Epithelial cell of esophagus (primary cell): ENCODE data around the gene ATP2B3.

Source experiments
- DNase-seq: peaks from one replicate; pipeline ENCODE4 v3.0.0; 2010; ENCODE audit warnings: low read depth
- H3K4me3 ChIP-seq: 2 replicates; pipeline ENCODE4 v1.5.1; 2011; ENCODE audit warnings: mild to moderate bottlenecking, low read length, control low read depth
- TF ChIP-seq, protein P1 (sequence below): IDR thresholded peaks from 2 replicates; pipeline ENCODE4 v1.5.1; 2011; ENCODE audit warnings: low read depth, mild to moderate bottlenecking, low read length, control low read depth, inconsistent platforms; ENCODE audit not compliant: insufficient read depth; ENCODE audit errors: missing control alignments

The ATP2B3 gene

GRCh38 chrX:153474266-153474665, 43.2 kb upstream of the ATP2B3 start:
- TF ChIP-seq, protein P1, sequence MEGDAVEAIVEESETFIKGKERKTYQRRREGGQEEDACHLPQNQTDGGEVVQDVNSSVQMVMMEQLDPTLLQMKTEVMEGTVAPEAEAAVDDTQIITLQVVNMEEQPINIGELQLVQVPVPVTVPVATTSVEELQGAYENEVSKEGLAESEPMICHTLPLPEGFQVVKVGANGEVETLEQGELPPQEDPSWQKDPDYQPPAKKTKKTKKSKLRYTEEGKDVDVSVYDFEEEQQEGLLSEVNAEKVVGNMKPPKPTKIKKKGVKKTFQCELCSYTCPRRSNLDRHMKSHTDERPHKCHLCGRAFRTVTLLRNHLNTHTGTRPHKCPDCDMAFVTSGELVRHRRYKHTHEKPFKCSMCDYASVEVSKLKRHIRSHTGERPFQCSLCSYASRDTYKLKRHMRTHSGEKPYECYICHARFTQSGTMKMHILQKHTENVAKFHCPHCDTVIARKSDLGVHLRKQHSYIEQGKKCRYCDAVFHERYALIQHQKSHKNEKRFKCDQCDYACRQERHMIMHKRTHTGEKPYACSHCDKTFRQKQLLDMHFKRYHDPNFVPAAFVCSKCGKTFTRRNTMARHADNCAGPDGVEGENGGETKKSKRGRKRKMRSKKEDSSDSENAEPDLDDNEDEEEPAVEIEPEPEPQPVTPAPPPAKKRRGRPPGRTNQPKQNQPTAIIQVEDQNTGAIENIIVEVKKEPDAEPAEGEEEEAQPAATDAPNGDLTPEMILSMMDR, result no peak
- DNase-seq, result no peak
- H3K4me3 ChIP-seq, result no peak overlapping the region

- peak; percentile 36 for DNase-seq
- TF ChIP-seq, protein P1, result no peak
- peak overlapping the region; percentile 5 for H3K4me3 ChIP-seq
These were observed 42.7 kb upstream of the ATP2B3 start for GRCh38 chrX:153474718-153475117.

- no peak overlapping the region for H3K4me3 ChIP-seq
- TF ChIP-seq, protein P1, result no peak
- DNase-seq, result no peak
These were observed 42.2 kb upstream of the ATP2B3 start for GRCh38 chrX:153475271-153475670.

DNA sequence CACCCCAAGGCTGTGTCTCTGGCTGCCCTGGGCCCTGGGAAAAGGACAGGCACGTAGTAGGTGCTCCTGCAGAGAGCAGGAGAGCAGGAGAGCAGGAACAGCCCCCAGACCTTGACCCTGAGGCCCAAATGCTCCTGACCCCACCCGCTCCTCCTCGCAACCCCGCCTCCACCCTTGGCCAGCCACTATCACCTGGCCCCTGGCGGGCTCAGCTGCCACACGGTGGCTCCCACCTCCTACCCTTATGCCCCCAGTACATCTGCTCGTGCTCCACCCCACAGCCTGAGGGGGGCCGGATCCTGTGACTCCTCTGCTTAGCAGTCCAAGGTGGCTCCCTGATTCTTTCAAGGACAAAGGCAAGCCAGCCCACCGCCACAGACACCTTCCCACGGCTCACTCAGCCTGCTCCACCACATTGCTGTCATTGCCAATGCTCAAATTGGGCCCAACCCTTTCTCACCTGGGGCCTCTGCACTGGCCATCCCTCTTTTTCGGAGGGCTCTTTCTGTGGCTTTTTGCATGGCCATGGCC, 41.6 kb upstream of the ATP2B3 start:
- no peak for DNase-seq
- TF ChIP-seq, protein P1, result no peak
- no peak overlapping the region for H3K4me3 ChIP-seq

DNA sequence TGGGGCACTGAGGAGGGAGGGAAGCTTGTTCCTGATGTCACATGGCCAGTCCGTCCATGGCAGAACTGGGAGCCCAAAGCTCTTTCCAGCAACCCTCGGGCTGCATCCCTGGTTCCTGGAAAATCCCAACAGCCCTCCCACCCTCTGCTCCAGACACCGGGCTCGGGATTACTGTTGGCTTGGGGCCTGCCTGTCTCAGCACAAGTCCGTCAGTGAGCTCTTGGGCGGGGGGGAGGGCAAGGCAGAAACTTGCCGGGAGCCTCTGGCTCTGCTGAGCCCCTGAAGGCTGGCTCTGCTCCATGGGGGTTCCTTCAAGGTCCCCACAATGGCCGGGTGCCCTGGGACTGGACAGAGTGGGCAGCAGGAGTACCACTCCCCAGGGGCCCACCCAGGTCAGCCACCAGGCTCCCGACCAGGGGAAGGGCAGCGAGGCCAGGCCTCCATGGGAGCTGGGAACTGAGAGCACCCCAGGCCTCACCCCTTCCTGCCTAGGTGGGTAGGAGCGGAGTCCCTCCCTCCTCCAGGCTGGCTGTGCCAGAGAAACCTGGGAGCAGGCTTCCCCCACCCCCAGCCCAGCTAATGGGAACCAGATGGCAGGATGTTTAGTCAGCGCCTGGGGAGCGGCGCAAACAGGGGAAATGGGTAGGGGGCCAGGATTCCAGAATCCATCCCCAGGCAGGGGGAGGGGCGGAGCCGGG, 40.6 kb upstream of the ATP2B3 start:
- TF ChIP-seq, protein P1, result no peak
- DNase-seq, result no peak
- H3K4me3 ChIP-seq, result no peak overlapping the region

GRCh38 chrX:153477364-153477857, 40.0 kb upstream of the ATP2B3 start:
- no peak for DNase-seq
- no peak overlapping the region for H3K4me3 ChIP-seq
- TF ChIP-seq, protein P1, result no peak

GRCh38 chrX:153477901-153478300, 39.5 kb upstream of the ATP2B3 start:
- TF ChIP-seq, protein P1, result no peak
- DNase-seq, result no peak
- H3K4me3 ChIP-seq, result no peak overlapping the region
